ENCODE results near the gene TMEM234. TPM values are rescaled to one million over a fixed set of nuclear protein-coding genes. Genes with fewer than 3 reads are reported as not detected.

The TMEM234 gene
- total and polyA plus RNA-seq, 2 of the 8 experiments (the other 6 are each of a cell fraction or from before 2014, with no cell fraction given) = 8.7 to 8.9 TPM

DNA sequence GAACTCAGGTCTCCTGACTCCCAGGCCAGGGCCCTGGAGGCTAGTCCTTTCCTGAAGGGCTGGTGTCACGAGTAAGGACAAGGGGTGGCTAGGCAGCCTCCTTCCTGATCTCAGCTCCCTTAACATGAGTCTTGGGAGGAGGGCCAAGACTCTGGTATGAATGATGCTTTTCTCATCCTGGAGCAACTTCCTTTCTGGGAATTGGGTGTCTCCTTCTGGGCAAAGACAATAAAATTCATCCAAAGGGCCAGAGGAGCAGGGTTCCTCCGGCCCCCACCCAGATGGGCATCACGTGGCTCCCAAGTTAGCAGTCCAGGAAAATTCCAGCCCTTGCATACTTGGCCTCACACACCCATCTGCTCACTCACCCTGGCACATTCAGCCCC, 24.7 kb upstream of the TMEM234 start, which contains the start of gene FAM167B (continued):
- no peak for TF ChIP-seq RFX5 (IDR thresholded peaks at IDR 0.05; ENCODE audit: borderline replicate concordance, low read depth, low read length)
- TF ChIP-seq SP2 (IDR thresholded peaks at IDR 0.05; ENCODE audit: low read length) = no peak
- TF ChIP-seq JUND (IDR thresholded peaks at IDR 0.05; ENCODE audit: low read length) = no peak
- no peak for TF ChIP-seq CTBP2 (IDR thresholded peaks at IDR 0.05; ENCODE audit: borderline replicate concordance, insufficient read depth, insufficient read length, low read length)
- TF ChIP-seq RXRA (IDR thresholded peaks at IDR 0.05; ENCODE audit: insufficient read depth, low read depth, low read length) = no peak

All from H1 (cell line).